ENCODE data around the gene TEN1.

The TEN1 gene

GRCh38 chr17:76032780-76033108, 53.7 kb downstream of the TEN1 start:
- TF ChIP-seq, protein P1, sequence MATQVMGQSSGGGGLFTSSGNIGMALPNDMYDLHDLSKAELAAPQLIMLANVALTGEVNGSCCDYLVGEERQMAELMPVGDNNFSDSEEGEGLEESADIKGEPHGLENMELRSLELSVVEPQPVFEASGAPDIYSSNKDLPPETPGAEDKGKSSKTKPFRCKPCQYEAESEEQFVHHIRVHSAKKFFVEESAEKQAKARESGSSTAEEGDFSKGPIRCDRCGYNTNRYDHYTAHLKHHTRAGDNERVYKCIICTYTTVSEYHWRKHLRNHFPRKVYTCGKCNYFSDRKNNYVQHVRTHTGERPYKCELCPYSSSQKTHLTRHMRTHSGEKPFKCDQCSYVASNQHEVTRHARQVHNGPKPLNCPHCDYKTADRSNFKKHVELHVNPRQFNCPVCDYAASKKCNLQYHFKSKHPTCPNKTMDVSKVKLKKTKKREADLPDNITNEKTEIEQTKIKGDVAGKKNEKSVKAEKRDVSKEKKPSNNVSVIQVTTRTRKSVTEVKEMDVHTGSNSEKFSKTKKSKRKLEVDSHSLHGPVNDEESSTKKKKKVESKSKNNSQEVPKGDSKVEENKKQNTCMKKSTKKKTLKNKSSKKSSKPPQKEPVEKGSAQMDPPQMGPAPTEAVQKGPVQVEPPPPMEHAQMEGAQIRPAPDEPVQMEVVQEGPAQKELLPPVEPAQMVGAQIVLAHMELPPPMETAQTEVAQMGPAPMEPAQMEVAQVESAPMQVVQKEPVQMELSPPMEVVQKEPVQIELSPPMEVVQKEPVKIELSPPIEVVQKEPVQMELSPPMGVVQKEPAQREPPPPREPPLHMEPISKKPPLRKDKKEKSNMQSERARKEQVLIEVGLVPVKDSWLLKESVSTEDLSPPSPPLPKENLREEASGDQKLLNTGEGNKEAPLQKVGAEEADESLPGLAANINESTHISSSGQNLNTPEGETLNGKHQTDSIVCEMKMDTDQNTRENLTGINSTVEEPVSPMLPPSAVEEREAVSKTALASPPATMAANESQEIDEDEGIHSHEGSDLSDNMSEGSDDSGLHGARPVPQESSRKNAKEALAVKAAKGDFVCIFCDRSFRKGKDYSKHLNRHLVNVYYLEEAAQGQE (IDR thresholded peaks at IDR 0.05; ENCODE audit: insufficient replicate concordance, low read depth): no peak
- no peak for TF ChIP-seq GABPA (IDR thresholded peaks at IDR 0.05; ENCODE audit: low read depth)
- TF ChIP-seq, protein P2, sequence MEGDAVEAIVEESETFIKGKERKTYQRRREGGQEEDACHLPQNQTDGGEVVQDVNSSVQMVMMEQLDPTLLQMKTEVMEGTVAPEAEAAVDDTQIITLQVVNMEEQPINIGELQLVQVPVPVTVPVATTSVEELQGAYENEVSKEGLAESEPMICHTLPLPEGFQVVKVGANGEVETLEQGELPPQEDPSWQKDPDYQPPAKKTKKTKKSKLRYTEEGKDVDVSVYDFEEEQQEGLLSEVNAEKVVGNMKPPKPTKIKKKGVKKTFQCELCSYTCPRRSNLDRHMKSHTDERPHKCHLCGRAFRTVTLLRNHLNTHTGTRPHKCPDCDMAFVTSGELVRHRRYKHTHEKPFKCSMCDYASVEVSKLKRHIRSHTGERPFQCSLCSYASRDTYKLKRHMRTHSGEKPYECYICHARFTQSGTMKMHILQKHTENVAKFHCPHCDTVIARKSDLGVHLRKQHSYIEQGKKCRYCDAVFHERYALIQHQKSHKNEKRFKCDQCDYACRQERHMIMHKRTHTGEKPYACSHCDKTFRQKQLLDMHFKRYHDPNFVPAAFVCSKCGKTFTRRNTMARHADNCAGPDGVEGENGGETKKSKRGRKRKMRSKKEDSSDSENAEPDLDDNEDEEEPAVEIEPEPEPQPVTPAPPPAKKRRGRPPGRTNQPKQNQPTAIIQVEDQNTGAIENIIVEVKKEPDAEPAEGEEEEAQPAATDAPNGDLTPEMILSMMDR (IDR thresholded peaks at IDR 0.05; ENCODE audit: insufficient read depth, low read length): no peak
- no peak for TF ChIP-seq POLR2AphosphoS5 (IDR thresholded peaks at IDR 0.05; ENCODE audit: low read depth)
- no peak for TF ChIP-seq SPI1 (IDR thresholded peaks at IDR 0.05; ENCODE audit: borderline replicate concordance, low read depth)
- H3K27me3 ChIP-seq (ENCODE audit: insufficient read depth, poor library complexity, severe bottlenecking): no peaks in the 10 kb centered on the region
- no peak overlapping the region for H3K4me3 ChIP-seq (replicated peaks; ENCODE audit: insufficient read depth, low read length)
- H3K27ac ChIP-seq (replicated peaks): no peak overlapping the region
- DNase-seq (ENCODE audit: low read depth in 1 of 2, low spot score in 1 of 2): no peak

DNA sequence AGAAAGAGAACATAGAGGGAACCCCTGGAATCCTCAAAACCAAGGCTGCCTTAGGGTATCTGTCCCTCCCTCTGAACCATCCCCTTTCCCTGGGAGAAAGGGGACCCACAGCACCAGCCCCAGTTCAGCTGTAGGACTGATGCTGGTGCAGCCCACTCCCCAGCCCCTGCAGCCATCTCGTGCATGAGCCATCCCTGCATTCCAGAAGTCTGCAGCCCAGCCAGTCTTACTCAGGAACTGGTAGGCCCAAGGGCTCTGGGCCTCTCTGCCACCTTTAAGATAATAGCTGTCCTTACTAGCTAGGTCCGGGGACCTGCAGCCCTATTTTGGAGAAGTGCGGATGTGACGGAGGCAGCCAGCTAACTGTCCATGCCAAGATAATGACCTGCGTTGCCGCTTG, 54.1 kb downstream of the TEN1 start:
- Histone ChIP-seq H3K27ac (replicated peaks) (no peak overlapping the region), H3K27me3 (ENCODE audit: insufficient read depth, poor library complexity, severe bottlenecking) (no peaks in the 10 kb centered on the region), H3K4me3 (replicated peaks; ENCODE audit: insufficient read depth, low read length) (no peak overlapping the region)
- DNase-seq (ENCODE audit: low read depth in 1 of 2, low spot score in 1 of 2): no peak
- TF ChIP-seq GABPA (IDR thresholded peaks at IDR 0.05; ENCODE audit: low read depth) (no peak), POLR2AphosphoS5 (IDR thresholded peaks at IDR 0.05; ENCODE audit: low read depth) (no peak), SPI1 (IDR thresholded peaks at IDR 0.05; ENCODE audit: borderline replicate concordance, low read depth) (no peak)
- TF ChIP-seq, protein P1 (IDR thresholded peaks at IDR 0.05; ENCODE audit: insufficient replicate concordance, low read depth): no peak
- TF ChIP-seq, protein P2 (IDR thresholded peaks at IDR 0.05; ENCODE audit: insufficient read depth, low read length): no peak

DNA sequence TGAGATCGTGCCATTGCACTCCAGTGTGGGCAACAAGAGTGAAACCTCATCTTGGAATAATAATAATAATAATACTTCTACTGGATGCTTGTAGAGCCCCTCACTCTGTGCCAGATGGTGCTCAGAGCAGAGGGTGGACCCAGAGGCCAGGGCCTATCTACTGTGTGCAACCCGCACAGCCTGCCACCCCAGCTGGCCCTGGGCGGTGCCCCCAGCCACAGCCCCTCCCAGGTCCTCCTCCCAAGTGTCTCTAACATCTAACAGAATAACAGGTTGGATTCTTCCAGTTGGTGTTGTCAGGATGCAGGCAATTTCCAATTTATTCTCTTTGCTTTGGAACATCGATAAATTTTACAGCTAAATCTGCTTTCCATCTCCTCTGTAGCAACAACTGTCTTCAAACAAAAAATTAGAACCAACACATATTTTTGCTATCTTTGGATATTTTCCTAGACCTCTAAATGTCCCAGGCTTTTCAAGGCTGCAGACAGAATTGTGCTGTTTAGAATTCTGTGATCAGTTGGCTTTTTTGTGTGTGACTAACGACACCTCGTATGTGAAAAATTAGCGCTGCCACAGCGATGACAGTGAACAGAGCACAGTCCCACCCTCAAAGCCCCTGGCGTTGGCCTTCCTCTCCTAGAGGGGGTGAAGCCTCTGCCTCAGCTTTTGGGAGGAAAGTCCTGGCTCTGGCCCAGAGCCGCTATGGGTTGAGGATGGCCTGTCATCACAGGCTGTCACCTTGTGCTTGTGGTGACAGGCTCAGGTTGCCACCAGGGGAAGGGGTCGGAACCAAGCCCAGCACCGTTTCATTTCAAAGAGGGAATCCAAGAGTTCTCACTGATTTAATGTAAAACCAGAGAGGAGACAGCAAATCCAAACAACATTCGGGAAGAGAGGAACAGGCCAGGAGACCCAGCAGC, 55.6 kb downstream of the TEN1 start:
- H3K27me3 ChIP-seq (ENCODE audit: insufficient read depth, poor library complexity, severe bottlenecking): no peaks in the 10 kb centered on the region
- no peak overlapping the region for H3K27ac ChIP-seq (replicated peaks)
- TF ChIP-seq POLR2AphosphoS5 (IDR thresholded peaks at IDR 0.05; ENCODE audit: low read depth) (no peak), SPI1 (IDR thresholded peaks at IDR 0.05; ENCODE audit: borderline replicate concordance, low read depth) (no peak)
- TF ChIP-seq, protein P2 (IDR thresholded peaks at IDR 0.05; ENCODE audit: insufficient read depth, low read length): no peak
- TF ChIP-seq, protein P1 (IDR thresholded peaks at IDR 0.05; ENCODE audit: insufficient replicate concordance, low read depth): no peak
- no peak overlapping the region for H3K4me3 ChIP-seq (replicated peaks; ENCODE audit: insufficient read depth, low read length)
- DNase-seq (ENCODE audit: low read depth in 1 of 2, low spot score in 1 of 2): no peak
